Left ventricle myocardium inferior (tissue), 1 donor: ENCODE data around the gene ASCC2. TPM values are rescaled to one million over a fixed set of nuclear protein-coding genes. Genes with fewer than 3 reads are reported as not detected.
A peak's percentile ranks its signal among the peaks of the same experiment; 100 is the strongest.

Experiments
- DNase-seq: peaks from one replicate; pipeline ENCODE4 v3.0.0-alpha.2; 2020
- H3K27ac ChIP-seq: fragments of 200-600 bp; replicated peaks from 2 replicates; pipeline ENCODE4 v1.8.0; 2021
- H3K27me3 ChIP-seq: fragments of 200-600 bp; 2 replicates; pipeline ENCODE4 v1.8.0; 2021; ENCODE audit warnings: low read depth
- H3K36me3 ChIP-seq: fragments of 200-600 bp; 2 replicates; pipeline ENCODE4 v1.8.0; 2021
- H3K4me1 ChIP-seq: fragments of 200-600 bp; 2 replicates; pipeline ENCODE4 v1.8.0; 2021
- H3K4me3 ChIP-seq: fragments of 200-600 bp; 2 replicates; pipeline ENCODE4 v1.8.0; 2021; ENCODE audit warnings: mild to moderate bottlenecking, moderate library complexity
- H3K9me3 ChIP-seq: fragments of 200-600 bp; replicated peaks from 2 replicates; pipeline ENCODE4 v1.8.0; 2021
- CTCF ChIP-seq: fragments of 200-600 bp; IDR thresholded peaks from 2 replicates; pipeline ENCODE4 v1.8.0; 2021; ENCODE audit warnings: antibody characterized with exemption, mild to moderate bottlenecking, borderline replicate concordance
- intact Hi-C: fragments of 100-400 bp; cut with micrococcal nuclease; formaldehyde crosslinking; loops from one replicate; pipeline ENCODE4 v1.11.0; 2022
- total RNA-seq: library from RNA; stranded (reverse); fragmentation: NEBNext Ultra II Directional; extraction: Animal tissue kit (Norgen Biotek cat#: 25700); gene quantifications from one replicate; pipeline ENCODE4 v1.2.1, GENCODE V29; 2021
- donor health status: DM: no; HTN: yes; CAD: no; lungs with severe emphysema.

Gene ASCC2
- total RNA-seq, 1 donor from 2014 or later: 34.7 TPM

- no peak for DNase-seq
- intact Hi-C loops: no loop called here
- peaks cover 53% of the 10 kb centered on the region for H3K4me1 ChIP-seq
- H3K27me3 ChIP-seq: no peaks in the 10 kb centered on the region
- no peaks in the 10 kb centered on the region for H3K9me3 ChIP-seq
- no peak for TF ChIP-seq CTCF
- H3K36me3 ChIP-seq: no peaks in the 10 kb centered on the region
- H3K27ac ChIP-seq: peak overlapping the region; percentile 99
- H3K4me3 ChIP-seq: peak overlapping the region; percentile 96
Measured at GRCh38 chr22:29883775-29884097, 45.7 kb upstream of the ASCC2 start.

GRCh38 chr22:29883045-29883774 lies 45.1 kb upstream of the ASCC2 start, which contains the start of gene MTMR3:
TSS of gene MTMR3 (plus strand) at chr22:29883174. CDS start at chr22:29971060, 87,886 bp downstream.
- Histone ChIP-seq H3K4me3 (peak within 1 kb of the TSS; percentile 96), H3K36me3 (no peaks in the 10 kb centered on the region), H3K4me1 (peaks cover 51% of the 10 kb centered on the region), H3K27me3 (no peaks in the 10 kb centered on the region), H3K9me3 (no peaks in the 10 kb centered on the region), H3K27ac (peak within 1 kb of the TSS; percentile 99)
- intact Hi-C loops: no loop called here
- DNase-seq: peak; percentile 94
- peak; percentile 61 for TF ChIP-seq CTCF

- intact Hi-C loops: no loop called here
- DNase-seq: no peak
- no peaks in the 10 kb centered on the region for H3K36me3 ChIP-seq
- H3K4me3 ChIP-seq: peak overlapping the region; percentile 96
- TF ChIP-seq CTCF: no peak
- no peaks in the 10 kb centered on the region for H3K27me3 ChIP-seq
- H3K27ac ChIP-seq: peak overlapping the region; percentile 99
- H3K9me3 ChIP-seq: no peaks in the 10 kb centered on the region
- peaks cover 46% of the 10 kb centered on the region for H3K4me1 ChIP-seq
Measured at GRCh38 chr22:29882716-29883044, 44.6 kb upstream of the ASCC2 start.

GRCh38 chr22:29879753-29880152 lies 41.7 kb upstream of the ASCC2 start:
- TF ChIP-seq CTCF: no peak
- no peaks in the 10 kb centered on the region for H3K27me3 ChIP-seq
- H3K4me1 ChIP-seq: peaks cover 17% of the 10 kb centered on the region
- H3K27ac ChIP-seq: no peak overlapping the region
- H3K4me3 ChIP-seq: no peak overlapping the region
- no peak for DNase-seq
- intact Hi-C loops: no loop called here
- no peaks in the 10 kb centered on the region for H3K36me3 ChIP-seq
- no peaks in the 10 kb centered on the region for H3K9me3 ChIP-seq

GRCh38 chr22:29877620-29878019 lies 39.5 kb upstream of the ASCC2 start:
- Histone ChIP-seq H3K4me3 (no peak overlapping the region), H3K9me3 (no peaks in the 10 kb centered on the region), H3K4me1 (peaks cover 6% of the 10 kb centered on the region), H3K36me3 (no peaks in the 10 kb centered on the region), H3K27ac (no peak overlapping the region), H3K27me3 (no peaks in the 10 kb centered on the region)
- no peak for DNase-seq
- intact Hi-C loops: no loop called here
- no peak for TF ChIP-seq CTCF

- H3K36me3 ChIP-seq: no peaks in the 10 kb centered on the region
- H3K9me3 ChIP-seq: no peaks in the 10 kb centered on the region
- intact Hi-C loops: no loop called here
- H3K4me1 ChIP-seq: peaks cover 17% of the 10 kb centered on the region
- TF ChIP-seq CTCF: no peak
- H3K27me3 ChIP-seq: no peaks in the 10 kb centered on the region
- no peak for DNase-seq
- H3K27ac ChIP-seq: no peak overlapping the region
- H3K4me3 ChIP-seq: no peak overlapping the region
Measured at GRCh38 chr22:29873943-29874342, 35.9 kb upstream of the ASCC2 start.
